Smooth muscle cell (in vitro differentiated cells): Measurements from ENCODE around the gene PSMC5. TPM values are rescaled to one million over a fixed set of nuclear protein-coding genes. Genes with fewer than 3 reads are reported as not detected.
"Not testable (repeated sequence)": the region's sequence is repeated elsewhere in the genome, so short reads cannot be mapped to it uniquely, and the experiment has no call there.

Experiments used
- DNase-seq: peaks from one replicate; lab custom pipeline; 2025; ENCODE audit not compliant: unreplicated experiment; lab: John Stamatoyannopoulos, UW
- H2AFZ ChIP-seq: fragments of 200-600 bp; sonication (generic); 2 replicates; pipeline ENCODE4 v1.6.0; 2016; ENCODE audit warnings: antibody characterized with exemption, low read depth, mild to moderate bottlenecking
- H3F3A ChIP-seq: fragments of 200-600 bp; sonication (generic); 2 replicates; pipeline ENCODE4 v1.6.0; 2017; ENCODE audit warnings: antibody characterized with exemption, low read depth
- H3K27ac ChIP-seq: fragments of 200-600 bp; sonication (generic); 2 replicates; pipeline ENCODE4 v1.5.1; 2016; ENCODE audit warnings: low read depth, mild to moderate bottlenecking
- H3K27me3 ChIP-seq: fragments of 200-600 bp; sonication (generic); 2 replicates; pipeline ENCODE4 v1.6.1; 2016; ENCODE audit warnings: low read depth, mild to moderate bottlenecking
- H3K36me3 ChIP-seq: fragments of 200-600 bp; sonication (generic); 2 replicates; pipeline ENCODE4 v1.5.1; 2016; ENCODE audit warnings: low read depth
- H3K4me1 ChIP-seq: fragments of 200-600 bp; sonication (generic); 2 replicates; pipeline ENCODE4 v1.5.1; 2016; ENCODE audit warnings: low read depth
- H3K4me2 ChIP-seq: fragments of 200-600 bp; sonication (generic); 2 replicates; pipeline ENCODE4 v1.6.0; 2016; ENCODE audit warnings: mild to moderate bottlenecking
- H3K4me3 ChIP-seq: fragments of 200-600 bp; sonication (generic); 2 replicates; pipeline ENCODE4 v1.5.1; 2016; ENCODE audit warnings: mild to moderate bottlenecking
- H3K79me2 ChIP-seq: fragments of 200-600 bp; sonication (generic); 2 replicates; pipeline ENCODE4 v1.6.0; 2016; ENCODE audit warnings: low read depth, mild to moderate bottlenecking
- H3K9ac ChIP-seq: fragments of 200-600 bp; sonication (generic); 2 replicates; pipeline ENCODE4 v1.6.0; 2016; ENCODE audit warnings: low read depth
- H3K9me3 ChIP-seq: fragments of 200-600 bp; sonication (generic); replicated peaks from 2 replicates; pipeline ENCODE4 v1.5.1; 2016; ENCODE audit warnings: low read depth
- H4K20me1 ChIP-seq: fragments of 200-600 bp; sonication (generic); 2 replicates; pipeline ENCODE4 v1.6.0; 2016; ENCODE audit warnings: low read depth
- CTCF ChIP-seq: fragments of 200-600 bp; sonication (generic); IDR thresholded peaks from 2 replicates; pipeline ENCODE4 v1.5.1; 2017; ENCODE audit warnings: borderline replicate concordance, mild to moderate bottlenecking, antibody characterized with exemption; ENCODE audit not compliant: insufficient read depth, poor library complexity, severe bottlenecking
- WGBS: methylation state at CpG from one replicate; pipeline ENCODE4 v1.1.7; 2016; ENCODE audit warnings: low lambda C conversion rate; 5-methylcytosine and 5-hydroxymethylcytosine counted together
- polyA plus RNA-seq: library from polyadenylated mRNA; unstranded; fragments of >200 nt; fragmentation: Nextera tagmentation; extraction: Ambion mirVana; gene quantifications from 2 replicates; pipeline ENCODE4 v1.2.1, GENCODE V29; 2016
- total RNA-seq: library from RNA; depleted of rRNA; stranded (reverse); fragments of >200 nt; gene quantifications from 2 replicates; pipeline ENCODE4 v1.2.3, GENCODE V29; 2014

PSMC5 gene
- total and polyA plus RNA-seq, 2 experiments from 2014 or later, result 46.2 to 132 TPM

- Histone ChIP-seq H2AFZ (no peak overlapping the region), H3K27me3 (no peaks in the 10 kb centered on the region), H3K79me2 (peaks cover 91% of the 10 kb centered on the region), H3K4me2 (no peak overlapping the region), H3K4me1 (no peaks in the 10 kb centered on the region), H3F3A (no peaks in the 10 kb centered on the region), H3K27ac (no peak overlapping the region), H3K4me3 (no peak overlapping the region), H4K20me1 (peaks cover 97% of the 10 kb centered on the region), H3K9ac (no peak overlapping the region), H3K9me3 (no peaks in the 10 kb centered on the region), H3K36me3 (peaks cover 61% of the 10 kb centered on the region)
- WGBS, result 92% methylated on average over 3 of the region's 3 CpGs
- DNase-seq, result no peak
- TF ChIP-seq CTCF, result no peak
Observed at GRCh38 chr17:63792055-63792729, 35.0 kb upstream of the PSMC5 start.

- H3K9me3 ChIP-seq, H3K9ac ChIP-seq, H3K4me1 ChIP-seq, H3K27me3 ChIP-seq, DNase-seq, H3F3A ChIP-seq, H3K4me2 ChIP-seq, H2AFZ ChIP-seq, H3K27ac ChIP-seq, H3K4me3 ChIP-seq: not testable (repeated sequence)
- Histone ChIP-seq H4K20me1 (peaks cover 85% of the 10 kb centered on the region), H3K36me3 (peaks cover 75% of the 10 kb centered on the region), H3K79me2 (peaks cover 55% of the 10 kb centered on the region)
- WGBS, result 97% methylated on average over 10 of the region's 10 CpGs
Observed at GRCh38 chr17:63796375-63796774, 30.9 kb upstream of the PSMC5 start.

- H3K9me3 ChIP-seq, result no peaks in the 10 kb centered on the region
- no peaks in the 10 kb centered on the region for H3F3A ChIP-seq
- H3K36me3 ChIP-seq, result peaks cover 67% of the 10 kb centered on the region
- TF ChIP-seq CTCF, result no peak
- H3K79me2 ChIP-seq, result peaks cover 47% of the 10 kb centered on the region
- peaks cover 68% of the 10 kb centered on the region for H4K20me1 ChIP-seq
- no peaks in the 10 kb centered on the region for H3K27me3 ChIP-seq
- DNase-seq, result no peak
- no peak overlapping the region for H3K4me3 ChIP-seq
- 98% methylated on average over 3 of the region's 3 CpGs for WGBS
- H3K9ac ChIP-seq, result no peak overlapping the region
- no peak overlapping the region for H3K27ac ChIP-seq
- no peak overlapping the region for H3K4me2 ChIP-seq
- no peaks in the 10 kb centered on the region for H3K4me1 ChIP-seq
- H2AFZ ChIP-seq, result no peak overlapping the region
Observed at GRCh38 chr17:63798572-63799106, 28.6 kb upstream of the PSMC5 start.

GRCh38 chr17:63800783-63801182 is 26.4 kb upstream of the PSMC5 start:
- Histone ChIP-seq H3K9ac (no peak overlapping the region), H3K9me3 (no peaks in the 10 kb centered on the region), H3K4me3 (no peak overlapping the region), H3F3A (no peaks in the 10 kb centered on the region), H3K4me2 (no peak overlapping the region), H3K27me3 (no peaks in the 10 kb centered on the region), H3K27ac (no peak overlapping the region), H4K20me1 (peaks cover 61% of the 10 kb centered on the region), H3K4me1 (no peaks in the 10 kb centered on the region), H3K79me2 (peaks cover 45% of the 10 kb centered on the region), H3K36me3 (peaks cover 59% of the 10 kb centered on the region), H2AFZ (no peak overlapping the region)
- TF ChIP-seq CTCF, result no peak
- no peak for DNase-seq
- WGBS, result 100% methylated on average over 1 of the region's 1 CpG
